ENCODE data around the gene ITGB4. TPM values are rescaled to one million over a fixed set of nuclear protein-coding genes. Genes with fewer than 3 reads are reported as not detected.

The ITGB4 gene
- total and polyA plus RNA-seq, 2 of the 13 experiments (the other 11 are each of a cell fraction or from before 2014, with no cell fraction given), result 6.9 to 14.5 TPM

GRCh38 chr17:75753514-75754377 is 32.5 kb downstream of the ITGB4 start (continued):
- TF ChIP-seq ZBTB4 (CRISPR knock-in tag; IDR thresholded peaks at IDR 0.05; ENCODE audit: borderline replicate concordance), result no peak; the same call in 1 of the 2 replicates
- TF ChIP-seq ZNF101 (CRISPR knock-in tag; IDR thresholded peaks at IDR 0.05; ENCODE audit: borderline replicate concordance, low read depth), result 0 out of 2 replicates have a peak, but pooled peaks have one; percentile 49
- TF ChIP-seq TFDP2 (CRISPR knock-in tag; IDR thresholded peaks at IDR 0.05), result peak; percentile 87
- TF ChIP-seq ZBTB26 (CRISPR knock-in tag; IDR thresholded peaks at IDR 0.05; ENCODE audit: borderline replicate concordance), result 0 out of 2 replicates have a peak, but pooled peaks have one; percentile 38
- TF ChIP-seq ZNF280D (CRISPR knock-in tag; IDR thresholded peaks at IDR 0.05), result no peak; the same call in 1 of the 2 replicates
- no peak for TF ChIP-seq TERF1 (CRISPR knock-in tag; IDR thresholded peaks at IDR 0.05)
- peak; percentile 59 for TF ChIP-seq ZNF546 (CRISPR knock-in tag; conservative IDR thresholded peaks at IDR 0.05)
- no peak for TF ChIP-seq TEF (CRISPR knock-in tag; IDR thresholded peaks at IDR 0.05)
- peak; percentile 12; the same call in 1 of the 2 replicates for TF ChIP-seq NR2C2 (CRISPR knock-in tag; IDR thresholded peaks at IDR 0.05; ENCODE audit: borderline replicate concordance)
- peak; percentile 20 for TF ChIP-seq AGO1 (IDR thresholded peaks at IDR 0.05; ENCODE audit: low read depth, low read length, poor library complexity, severe bottlenecking)
